BJ (cell line): ENCODE results near the gene SNAPC1. TPM values are rescaled to one million over a fixed set of nuclear protein-coding genes. Genes with fewer than 3 reads are reported as not detected.

Source experiments
- CTCF ChIA-PET: fragments of 350-600 bp; formaldehyde crosslinking; extraction: SDS; loops from one replicate; lab custom pipeline; 2021; ENCODE audit warnings: antibody characterized with exemption, inconsistent platforms; lab: Yijun Ruan, JAX
- POLR2A ChIA-PET: fragments of 300-600 bp; sonication (Branson Sonifier 250); formaldehyde crosslinking; extraction: SDS; loops from one replicate; lab custom pipeline; 2021; ENCODE audit warnings: antibody characterized with exemption; lab: Charles Lee
- DNase-seq: peaks from one replicate; pipeline ENCODE4 v3.0.0-alpha.2; 2011; ENCODE audit warnings: low read depth
- H3K27me3 ChIP-seq: 2 replicates; pipeline ENCODE4 v1.6.0; 2011; ENCODE audit warnings: low read length; ENCODE audit not compliant: control insufficient read depth, insufficient read depth
- H3K36me3 ChIP-seq: 2 replicates; pipeline ENCODE4 v1.5.1; 2011; ENCODE audit warnings: low read length; ENCODE audit not compliant: control insufficient read depth, insufficient read depth
- H3K4me3 ChIP-seq: 2 replicates; pipeline ENCODE4 v1.5.1; 2011; ENCODE audit warnings: low read depth, mild to moderate bottlenecking, control low read depth, low read length
- polyA plus RNA-seq: library from polyadenylated mRNA; depleted of rRNA; stranded (reverse); fragments of >200 nt; gene quantifications from 2 replicates; pipeline ENCODE4 v1.2.3, GENCODE V29; 2011
- TF ChIP-seq, protein P1 (sequence below): IDR thresholded peaks from 2 replicates; pipeline ENCODE4 v1.5.1; 2011; ENCODE audit warnings: low read depth, mild to moderate bottlenecking, control low read depth, inconsistent platforms, low read length, moderate library complexity; ENCODE audit not compliant: insufficient read depth

Gene SNAPC1
- polyA plus RNA-seq, 1 experiment = 6.2 TPM

- TF ChIP-seq, protein P1, sequence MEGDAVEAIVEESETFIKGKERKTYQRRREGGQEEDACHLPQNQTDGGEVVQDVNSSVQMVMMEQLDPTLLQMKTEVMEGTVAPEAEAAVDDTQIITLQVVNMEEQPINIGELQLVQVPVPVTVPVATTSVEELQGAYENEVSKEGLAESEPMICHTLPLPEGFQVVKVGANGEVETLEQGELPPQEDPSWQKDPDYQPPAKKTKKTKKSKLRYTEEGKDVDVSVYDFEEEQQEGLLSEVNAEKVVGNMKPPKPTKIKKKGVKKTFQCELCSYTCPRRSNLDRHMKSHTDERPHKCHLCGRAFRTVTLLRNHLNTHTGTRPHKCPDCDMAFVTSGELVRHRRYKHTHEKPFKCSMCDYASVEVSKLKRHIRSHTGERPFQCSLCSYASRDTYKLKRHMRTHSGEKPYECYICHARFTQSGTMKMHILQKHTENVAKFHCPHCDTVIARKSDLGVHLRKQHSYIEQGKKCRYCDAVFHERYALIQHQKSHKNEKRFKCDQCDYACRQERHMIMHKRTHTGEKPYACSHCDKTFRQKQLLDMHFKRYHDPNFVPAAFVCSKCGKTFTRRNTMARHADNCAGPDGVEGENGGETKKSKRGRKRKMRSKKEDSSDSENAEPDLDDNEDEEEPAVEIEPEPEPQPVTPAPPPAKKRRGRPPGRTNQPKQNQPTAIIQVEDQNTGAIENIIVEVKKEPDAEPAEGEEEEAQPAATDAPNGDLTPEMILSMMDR = no peak
- peaks cover 9% of the 10 kb centered on the region for H3K36me3 ChIP-seq
- ChIA-PET CTCF (interaction anchor here (1.3 to 2.1 kb wide), 4 partner anchors 8 to 22 kb away, joined by 3 to 5 read pairs (median 4); no protein-coding TSS in a partner anchor), POLR2A (no interaction called here)
- no peak overlapping the region for H3K4me3 ChIP-seq
- DNase-seq = no peak
- no peaks in the 10 kb centered on the region for H3K27me3 ChIP-seq
Measured at GRCh38 chr14:61768240-61768639, 6.0 kb downstream of the SNAPC1 start.

DNA sequence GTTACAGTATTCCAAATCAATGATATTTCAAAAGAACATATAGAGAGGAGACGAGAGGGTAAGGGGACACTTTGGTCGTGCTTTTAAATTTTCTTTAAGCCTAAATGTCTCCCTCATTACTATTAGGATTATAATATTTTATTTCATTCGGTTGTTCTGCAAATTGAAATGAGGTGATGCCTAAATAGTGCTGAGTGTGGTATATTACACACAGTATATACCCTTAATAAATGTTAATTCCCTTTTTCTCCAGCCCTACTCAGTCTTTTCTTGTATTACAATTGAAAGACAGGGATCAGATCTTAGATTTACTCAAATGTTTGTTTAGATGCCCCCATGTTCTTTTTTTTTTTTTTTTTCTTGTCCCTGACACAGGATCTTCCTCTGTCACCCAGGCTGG, 7.7 kb downstream of the SNAPC1 start:
- POLR2A ChIA-PET = no interaction called here
- no peaks in the 10 kb centered on the region for H3K27me3 ChIP-seq
- no peak overlapping the region for H3K4me3 ChIP-seq
- peaks cover 11% of the 10 kb centered on the region for H3K36me3 ChIP-seq
- TF ChIP-seq, protein P1 = no peak
- no peak for DNase-seq
- CTCF ChIA-PET = no interaction called here

DNA sequence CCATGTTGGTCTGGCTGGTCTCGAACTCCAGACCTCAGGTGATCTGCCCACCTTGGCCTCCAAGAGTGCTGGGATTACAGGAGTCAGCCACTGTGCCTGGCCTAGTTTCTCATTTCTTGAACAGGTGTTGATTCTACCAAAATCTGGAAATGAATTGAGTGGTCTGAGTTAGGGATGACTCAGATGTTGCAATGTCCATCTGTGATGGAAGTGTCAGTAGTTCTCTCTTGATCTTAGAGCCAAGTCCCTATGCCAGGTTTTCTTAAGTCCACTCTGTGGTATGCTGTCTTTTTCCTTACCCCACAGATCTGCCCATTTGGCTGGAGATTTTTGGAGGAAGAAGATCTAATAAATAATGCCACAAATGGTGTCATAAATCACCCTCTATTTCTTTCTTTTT, 12.6 kb downstream of the SNAPC1 start:
- H3K36me3 ChIP-seq = peaks cover 14% of the 10 kb centered on the region
- H3K4me3 ChIP-seq = no peak overlapping the region
- no peak for DNase-seq
- H3K27me3 ChIP-seq = no peaks in the 10 kb centered on the region
- ChIA-PET CTCF (no interaction called here), POLR2A (no interaction called here)
- TF ChIP-seq, protein P1 = no peak

- Histone ChIP-seq H3K4me3 (no peak overlapping the region), H3K27me3 (no peaks in the 10 kb centered on the region), H3K36me3 (peaks cover 10% of the 10 kb centered on the region)
- TF ChIP-seq, protein P1 = no peak
- ChIA-PET CTCF (interaction anchor here (0.8 kb wide), 1 partner anchor 23 kb away, joined by 3 read pairs; no protein-coding TSS in a partner anchor), POLR2A (no interaction called here)
- no peak for DNase-seq
Measured at GRCh38 chr14:61780125-61780524, 17.9 kb downstream of the SNAPC1 start.

DNA sequence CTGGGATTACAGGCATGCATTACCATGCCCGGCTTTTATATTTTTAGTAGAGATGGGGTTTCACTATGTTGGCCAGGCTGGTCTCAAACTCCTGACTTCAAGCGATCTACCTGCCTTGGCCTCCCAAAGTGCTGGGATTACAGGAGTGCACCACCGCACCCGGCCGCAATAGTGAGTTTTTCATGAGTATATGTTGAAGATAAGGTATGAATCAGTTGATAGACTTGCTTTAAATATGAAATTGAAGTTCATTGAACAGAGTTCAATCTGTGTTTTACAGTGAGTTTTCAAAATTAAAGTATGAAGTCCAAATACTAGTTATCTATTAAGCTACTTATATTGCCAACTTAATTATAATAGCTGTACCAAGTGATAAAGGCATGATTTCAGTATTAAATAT, 35.1 kb downstream of the SNAPC1 start:
- POLR2A ChIA-PET = interaction anchor here (0.6 kb wide), 1 partner anchor 32 kb away, joined by 3 read pairs; no protein-coding TSS in a partner anchor
- DNase-seq = no peak
- CTCF ChIA-PET = no interaction called here
- Histone ChIP-seq H3K36me3 (peaks cover 2% of the 10 kb centered on the region), H3K4me3 (no peak overlapping the region), H3K27me3 (no peaks in the 10 kb centered on the region)
- TF ChIP-seq, protein P1 = no peak
